ENCODE data around the gene PDLIM3.

- TF ChIP-seq POLR2AphosphoS5 (IDR thresholded peaks at IDR 0.05; ENCODE audit: low read depth, low read length) (no peak), REST (IDR thresholded peaks at IDR 0.05; ENCODE audit: insufficient read depth in 1 of 2, low read depth in 2 of 2, low read length in 2 of 2) (no peak), TAF1 (IDR thresholded peaks at IDR 0.05; ENCODE audit: borderline replicate concordance, insufficient read depth, low read length) (no peak)
Observed at GRCh38 chr4:185472103-185472542, 63.2 kb downstream of the PDLIM3 start.
